Endothelial cell of umbilical vein (primary cell): Measurements from ENCODE around the gene COLQ. TPM values are rescaled to one million over a fixed set of nuclear protein-coding genes. Genes with fewer than 3 reads are reported as not detected.

Source experiments
- BruUV-seq: library from RNA; stranded (reverse); fragments of 400-500 nt; replicated peaks from 2 replicates; lab custom pipeline; 2021; lab: Mats Ljungman, UMichigan
- CTCF ChIA-PET: fragments of 300-600, 350-600 bp; sonication (Branson Sonifier 250); formaldehyde crosslinking; loops from one replicate; lab custom pipeline; 2021; ENCODE audit warnings: antibody characterized with exemption, inconsistent platforms; lab: Charles Lee
- POLR2A ChIA-PET: fragments of 300-600, 350-600 bp; sonication (Branson Sonifier 250); formaldehyde crosslinking; loops from one replicate; lab custom pipeline; 2021; ENCODE audit warnings: antibody characterized with exemption, inconsistent platforms; lab: Charles Lee
- DNase-seq: peaks from one replicate; pipeline ENCODE4 v3.0.0-alpha.2; 2011; ENCODE audit warnings: low read depth, low spot score
- FAIRE-seq: peaks from 2 replicates; lab custom pipeline; 2011; peaks lifted over from hg19 to GRCh38; lab: Jason Lieb, UNC
- H2AFZ ChIP-seq: 2 replicates; pipeline ENCODE4 v1.6.0; 2012; ENCODE audit warnings: low read depth, low read length, control low read depth, inconsistent platforms
- H3K27ac ChIP-seq: 2 replicates; pipeline ENCODE4 v1.5.1; 2011; ENCODE audit warnings: low read depth, mild to moderate bottlenecking, control low read depth, low read length, moderate library complexity; ENCODE audit not compliant: insufficient read depth
- H3K27me3 ChIP-seq, 2 experiments: 2 replicates each; pipeline versions ENCODE4 v1.6.0 to v1.6.1; 2011; ENCODE audit warnings: low read length in 2 of 2, mixed read lengths in 1 of 2; ENCODE audit not compliant: control insufficient read depth in 2 of 2, insufficient read depth in 2 of 2
- H3K36me3 ChIP-seq, 2 experiments: 2 replicates in 1 of 2; 3 replicates in 1 of 2; pipeline ENCODE4 v1.5.1; 2011; ENCODE audit warnings: low read length in 2 of 2, mild to moderate bottlenecking in 1 of 2, moderate library complexity in 1 of 2; ENCODE audit not compliant: control insufficient read depth in 2 of 2, insufficient read depth in 2 of 2; ENCODE audit errors: extremely low read depth in 1 of 2
- H3K4me1 ChIP-seq: 3 replicates; pipeline ENCODE4 v1.5.1; 2011; ENCODE audit warnings: mild to moderate bottlenecking, low read length; ENCODE audit not compliant: control insufficient read depth, insufficient read depth; ENCODE audit errors: extremely low read depth
- H3K4me2 ChIP-seq: 2 replicates; pipeline ENCODE4 v1.6.1; 2011; ENCODE audit warnings: low read length, control low read depth, mixed read lengths; ENCODE audit not compliant: insufficient read depth
- H3K4me3 ChIP-seq, 3 experiments: fragments of 200-600 bp in 1 of 3; sonication (generic), shearing (Covaris generic) in 1 of 3; replicated peaks in 1 of 3; 2 replicates each; pipeline ENCODE4 v1.5.1; 2011 to 2016; ENCODE audit warnings: control low read depth in 3 of 3, low read length in 3 of 3, mild to moderate bottlenecking in 2 of 3, inconsistent platforms in 1 of 3, low read depth in 1 of 3, moderate library complexity in 1 of 3; ENCODE audit not compliant: insufficient read depth in 1 of 3
- H3K79me2 ChIP-seq: 2 replicates; pipeline ENCODE4 v1.6.0; 2012; ENCODE audit warnings: low read length, inconsistent platforms; ENCODE audit not compliant: control insufficient read depth, insufficient read depth
- H3K9ac ChIP-seq: replicated peaks from 2 replicates; pipeline ENCODE3; 2011; ENCODE audit warnings: low read length, control low read depth; ENCODE audit not compliant: insufficient read depth; ENCODE audit errors: extremely low read depth
- H3K9me1 ChIP-seq: replicated peaks from 3 replicates; pipeline ENCODE4 v1.6.0; 2011; ENCODE audit warnings: mild to moderate bottlenecking, low read length; ENCODE audit not compliant: control insufficient read depth, insufficient read depth; ENCODE audit errors: extremely low read depth
- H3K9me3 ChIP-seq: replicated peaks from 2 replicates; pipeline ENCODE4 v1.5.1; 2012; ENCODE audit warnings: low read length, inconsistent platforms; ENCODE audit not compliant: control insufficient read depth, insufficient read depth
- H4K20me1 ChIP-seq: replicated peaks from 2 replicates; pipeline ENCODE3; 2011; ENCODE audit warnings: mild to moderate bottlenecking, low read length; ENCODE audit not compliant: control insufficient read depth, insufficient read depth; ENCODE audit errors: extremely low read depth
- CTCF ChIP-seq, 2 donors: IDR thresholded peaks; 1 replicate in 1 of 2; 2 replicates in 1 of 2; pipeline ENCODE4 v1.5.1; 2011; ENCODE audit warnings: low read length in 2 of 2, mild to moderate bottlenecking in 2 of 2, moderate library complexity in 2 of 2, control low read depth in 1 of 2, inconsistent platforms in 1 of 2, low read depth in 1 of 2; ENCODE audit not compliant: insufficient read depth in 1 of 2; ENCODE audit errors: extremely low read depth in 1 of 2
- EZH2 ChIP-seq: IDR thresholded peaks from 2 replicates; pipeline ENCODE4 v1.6.1; 2012; ENCODE audit warnings: borderline replicate concordance, low read depth, mild to moderate bottlenecking, moderate library complexity, low read length, inconsistent platforms; ENCODE audit not compliant: severe bottlenecking
- FOS ChIP-seq: IDR thresholded peaks from 2 replicates; pipeline ENCODE4 v1.6.1; 2011; ENCODE audit warnings: mild to moderate bottlenecking, low read length, moderate library complexity, borderline replicate concordance; ENCODE audit not compliant: insufficient read depth
- GATA2 ChIP-seq: IDR thresholded peaks from 2 replicates; pipeline ENCODE4 v1.7.0; 2011; ENCODE audit warnings: low read depth, mild to moderate bottlenecking, moderate library complexity, mixed read lengths, low read length; ENCODE audit not compliant: insufficient read length, insufficient read depth
- JUN ChIP-seq: IDR thresholded peaks from 2 replicates; pipeline ENCODE4 v1.6.1; 2011; ENCODE audit warnings: borderline replicate concordance, low read depth; ENCODE audit not compliant: insufficient read length, insufficient read depth
- MAX ChIP-seq: IDR thresholded peaks from 2 replicates; pipeline ENCODE4 v1.6.1; 2011; ENCODE audit not compliant: insufficient read depth, insufficient read length
- MYC ChIP-seq: IDR thresholded peaks from one replicate; pipeline ENCODE4 v1.6.1; 2011; ENCODE audit warnings: mild to moderate bottlenecking, low read depth, low read length
- POLR2A ChIP-seq: IDR thresholded peaks from 2 replicates; pipeline ENCODE4 v1.6.1; 2012; ENCODE audit warnings: low read depth, mild to moderate bottlenecking, control low read depth, low read length
- POLR2AphosphoS5 ChIP-seq: IDR thresholded peaks from 2 replicates; pipeline ENCODE4 v1.6.1; 2012; ENCODE audit warnings: low read depth, mild to moderate bottlenecking, control low read depth, low read length, moderate library complexity; ENCODE audit not compliant: insufficient read depth
- dilution Hi-C: fragments of 300-500 bp; cut with MboI; formaldehyde crosslinking; loops from one replicate; pipeline ENCODE4 v1.15.0; 2019; ENCODE audit warnings: low sequenced_read_pairs; ENCODE audit not compliant: extremely low pct_ligation_motif_present
- intact Hi-C: fragments of 100-400 bp; cut with micrococcal nuclease; formaldehyde crosslinking; loops from one replicate; pipeline ENCODE4 v1.10.0; 2022
- polyA plus RNA-seq, 4 experiments: library from polyadenylated mRNA; depleted of rRNA in 3 of 4; stranded (reverse) in 3 of 4; unstranded in 1 of 4; fragments of >200 nt; gene quantifications; 2 replicates each; pipeline versions ENCODE4 v1.2.1 to v1.2.3, GENCODE V29; 2011 to 2012; ENCODE audit warnings: missing spikeins in 1 of 4
- total RNA-seq: library from RNA; stranded (reverse); gene quantifications from 2 replicates; pipeline ENCODE4 v1.2.3, GENCODE V29; 2021

COLQ gene
- total and polyA plus RNA-seq, 2 donors (not counting 3 experiments of a cell fraction or from before 2014, with no cell fraction given), result 2.0 to 2.3 TPM

GRCh38 chr3:15403495-15403894, 118.0 kb downstream of the COLQ start:
- CTCF ChIA-PET, result interaction anchor here (1.1 to 13.9 kb wide), 4 partner anchors 16 to 200 kb away, joined by 3 to 350 read pairs (median 4); no protein-coding TSS in a partner anchor
- H3K9me3 ChIP-seq, result no peaks in the 10 kb centered on the region
- FAIRE-seq, result no peak
- H3K79me2 ChIP-seq, result no peaks in the 10 kb centered on the region
- H3K9me1 ChIP-seq, result no peaks in the 10 kb centered on the region
- no peak overlapping the region for H3K4me2 ChIP-seq
- no peak overlapping the region for H3K27ac ChIP-seq
- H3K36me3 ChIP-seq, result no peaks in the 10 kb centered on the region
- no peak for DNase-seq
- no TSS peak for BruUV-seq
- dilution Hi-C loops (no loop called here), intact Hi-C loops (no loop called here)
- POLR2A ChIA-PET, result no interaction called here
- H3K4me3 ChIP-seq, result no peak overlapping the region
- no peak overlapping the region for H3K9ac ChIP-seq
- no peaks in the 10 kb centered on the region for H3K4me1 ChIP-seq
- TF ChIP-seq POLR2A (no peak), CTCF (IDR thresholded peaks at IDR 0.05; ENCODE audit: extremely low read depth in 1 of 2, insufficient read depth in 1 of 2, low read depth in 1 of 2, low read length in 2 of 2) (no peak), GATA2 (no peak), MAX (no peak), MYC (no peak), POLR2AphosphoS5 (no peak), FOS (no peak), EZH2 (no peak), JUN (no peak)
- no peak overlapping the region for H2AFZ ChIP-seq
- no peaks in the 10 kb centered on the region for H4K20me1 ChIP-seq
- no peaks in the 10 kb centered on the region for H3K27me3 ChIP-seq
